ENCODE measurements around the gene KCNMA1.

DNA sequence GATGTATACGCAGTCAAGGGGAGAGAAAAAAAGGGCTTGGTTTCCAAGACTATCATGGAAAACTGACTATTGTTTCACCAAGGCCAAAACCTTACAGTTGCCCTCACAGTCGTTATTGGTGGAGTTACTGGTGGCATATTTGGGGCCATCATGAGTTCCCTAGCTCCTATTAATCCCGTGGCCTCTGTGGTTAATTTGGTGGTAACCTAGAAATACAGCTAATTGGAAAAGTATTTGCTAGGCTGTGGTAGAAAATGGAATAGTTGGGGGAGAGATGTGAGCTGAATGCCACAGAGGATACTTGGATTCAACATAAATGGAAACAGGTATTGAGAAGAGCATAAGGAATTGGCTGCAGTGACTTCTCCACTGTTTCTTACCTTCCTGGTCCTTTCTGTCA lies 450.7 kb downstream of the KCNMA1 start:
- TF ChIP-seq EZH2 (IDR thresholded peaks at IDR 0.05; ENCODE audit: low read length, unreplicated experiment) = no peak
- TF ChIP-seq, protein P1, sequence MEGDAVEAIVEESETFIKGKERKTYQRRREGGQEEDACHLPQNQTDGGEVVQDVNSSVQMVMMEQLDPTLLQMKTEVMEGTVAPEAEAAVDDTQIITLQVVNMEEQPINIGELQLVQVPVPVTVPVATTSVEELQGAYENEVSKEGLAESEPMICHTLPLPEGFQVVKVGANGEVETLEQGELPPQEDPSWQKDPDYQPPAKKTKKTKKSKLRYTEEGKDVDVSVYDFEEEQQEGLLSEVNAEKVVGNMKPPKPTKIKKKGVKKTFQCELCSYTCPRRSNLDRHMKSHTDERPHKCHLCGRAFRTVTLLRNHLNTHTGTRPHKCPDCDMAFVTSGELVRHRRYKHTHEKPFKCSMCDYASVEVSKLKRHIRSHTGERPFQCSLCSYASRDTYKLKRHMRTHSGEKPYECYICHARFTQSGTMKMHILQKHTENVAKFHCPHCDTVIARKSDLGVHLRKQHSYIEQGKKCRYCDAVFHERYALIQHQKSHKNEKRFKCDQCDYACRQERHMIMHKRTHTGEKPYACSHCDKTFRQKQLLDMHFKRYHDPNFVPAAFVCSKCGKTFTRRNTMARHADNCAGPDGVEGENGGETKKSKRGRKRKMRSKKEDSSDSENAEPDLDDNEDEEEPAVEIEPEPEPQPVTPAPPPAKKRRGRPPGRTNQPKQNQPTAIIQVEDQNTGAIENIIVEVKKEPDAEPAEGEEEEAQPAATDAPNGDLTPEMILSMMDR (conservative IDR thresholded peaks at IDR 0.05; ENCODE audit: low read depth, low read length) = no peak

Data from PC-3 (cell line).